HepG2 (cell line): ENCODE measurements around the gene RAC2. TPM values are rescaled to one million over a fixed set of nuclear protein-coding genes. Genes with fewer than 3 reads are reported as not detected.

Source experiments
- ATAC-seq: fragments of 200-7000 bp; cut with Tn5 transposase; 3 replicates; pipeline ENCODE4 v1.9.1; 2020; ENCODE audit warnings: mild to moderate bottlenecking, moderate library complexity
- BruUV-seq: library from RNA; stranded (reverse); fragments of 400-500 nt; replicated peaks from 2 replicates; lab custom pipeline; 2021; lab: Mats Ljungman, UMichigan
- CTCF ChIA-PET: fragments of 300-600 bp; formaldehyde crosslinking; extraction: SDS; loops from one replicate; lab custom pipeline; 2021; ENCODE audit warnings: low total read pairs, inconsistent platforms, low intra/inter-chr PET ratio; lab: Yijun Ruan, JAX
- POLR2A ChIA-PET: fragments of 350-600 bp; sonication (Branson Sonifier 250); formaldehyde crosslinking; loops from one replicate; lab custom pipeline; 2020; ENCODE audit warnings: antibody characterized with exemption, inconsistent platforms; lab: Yijun Ruan, JAX
- DNase-seq: peaks from one replicate; pipeline ENCODE4 v3.0.0-alpha.2; 2015; ENCODE audit warnings: low spot score
- FAIRE-seq: peaks from 3 replicates; lab custom pipeline; 2011; peaks lifted over from hg19 to GRCh38; lab: Jason Lieb, UNC
- H2AFZ ChIP-seq: one replicate; pipeline ENCODE4 v1.6.1; 2011; ENCODE audit warnings: low read length, inconsistent platforms
- H3K27ac ChIP-seq: fragments of 300-600 bp; 3 replicates; pipeline ENCODE4 v1.8.0; 2011; ENCODE audit warnings: mixed run types, mild to moderate bottlenecking, mixed read lengths, low read length, inconsistent platforms; ENCODE audit not compliant: insufficient read depth; ENCODE audit errors: extremely low read length
- H3K27me3 ChIP-seq, 2 experiments: fragments of 200-600 bp in 1 of 2; 2 replicates in 1 of 2; 3 replicates in 1 of 2; pipeline versions ENCODE4 v1.6.0 to v1.8.0; 2011; ENCODE audit warnings: low read length in 2 of 2, mild to moderate bottlenecking in 2 of 2, moderate library complexity in 2 of 2, inconsistent platforms in 1 of 2; ENCODE audit not compliant: insufficient read depth in 2 of 2, control insufficient read depth in 1 of 2
- H3K36me3 ChIP-seq, 2 experiments: fragments of 200-600 bp in 1 of 2; replicated peaks in 1 of 2; 2 replicates in 1 of 2; 3 replicates in 1 of 2; pipeline versions ENCODE4 v1.5.1 to v1.8.0; 2011; ENCODE audit warnings: low read length in 2 of 2, inconsistent platforms in 1 of 2; ENCODE audit not compliant: insufficient read depth in 2 of 2, control insufficient read depth in 1 of 2
- H3K4me1 ChIP-seq: 2 replicates; pipeline ENCODE4 v1.5.1; 2012; ENCODE audit warnings: low read length, inconsistent platforms; ENCODE audit not compliant: insufficient read depth
- H3K4me2 ChIP-seq: 2 replicates; pipeline ENCODE4 v1.6.0; 2011; ENCODE audit warnings: low read depth, low read length, inconsistent platforms
- H3K4me3 ChIP-seq, 3 experiments: fragments of 200-600 bp in 1 of 3; sonication (generic), shearing (Covaris generic) in 1 of 3; replicated peaks in 1 of 3; 2 replicates each; pipeline ENCODE4 v1.5.1; 2011 to 2016; ENCODE audit warnings: low read length in 3 of 3, inconsistent platforms in 2 of 3, low read depth in 2 of 3, mild to moderate bottlenecking in 2 of 3, control low read depth in 1 of 3, mixed read lengths in 1 of 3; ENCODE audit not compliant: insufficient read depth in 1 of 3
- H3K79me2 ChIP-seq: one replicate; pipeline ENCODE4 v1.6.1; 2011; ENCODE audit warnings: low read length, inconsistent platforms; ENCODE audit not compliant: insufficient read depth
- H3K9ac ChIP-seq: 2 replicates; pipeline ENCODE4 v1.6.0; 2011; ENCODE audit warnings: mild to moderate bottlenecking, low read depth, low read length, inconsistent platforms; ENCODE audit not compliant: insufficient read depth
- H3K9me3 ChIP-seq: 2 replicates; pipeline ENCODE4 v1.5.1; 2012; ENCODE audit warnings: mild to moderate bottlenecking, low read length
- H4K20me1 ChIP-seq: 2 replicates; pipeline ENCODE4 v1.6.0; 2011; ENCODE audit warnings: inconsistent platforms, mild to moderate bottlenecking, low read length, moderate library complexity; ENCODE audit not compliant: insufficient read depth
- GABPA ChIP-seq, 2 experiments: IDR thresholded peaks; 2 replicates each; pipeline ENCODE4 v1.6.1; 2011 to 2016; ENCODE audit warnings: low read depth in 2 of 2, low read length in 1 of 2, missing biosample characterization in 1 of 2, missing genetic modification characterization in 1 of 2
- KAT2B ChIP-seq: fragments of 150-350 bp; IDR thresholded peaks from 2 replicates; pipeline ENCODE4 v1.6.1; 2014; ENCODE audit warnings: low read depth, low read length, borderline replicate concordance
- KAT7 ChIP-seq: IDR thresholded peaks from 2 replicates; pipeline ENCODE4 v1.6.1; 2018; ENCODE audit warnings: borderline replicate concordance, missing compliant biosample characterization
- LBX2 ChIP-seq: sonication (generic); formaldehyde crosslinking; IDR thresholded peaks from 2 replicates; pipeline ENCODE4 v1.5.0; 2020; ENCODE audit warnings: missing genetic modification reagents, mild to moderate bottlenecking, borderline replicate concordance
- RBAK ChIP-seq: sonication (generic); formaldehyde crosslinking; IDR thresholded peaks from 2 replicates; pipeline ENCODE4 v1.5.1; 2020; ENCODE audit warnings: mild to moderate bottlenecking, missing genetic modification reagents
- ZNF446 ChIP-seq: sonication (generic); formaldehyde crosslinking; IDR thresholded peaks from 2 replicates; pipeline ENCODE4 v1.5.0; 2020; ENCODE audit warnings: mild to moderate bottlenecking, missing genetic modification reagents
- ZNF746 ChIP-seq: sonication (generic); formaldehyde crosslinking; IDR thresholded peaks from 2 replicates; pipeline ENCODE4 v1.8.0; 2022; ENCODE audit warnings: mild to moderate bottlenecking, missing genetic modification reagents
- WGBS: methylation state at CpG from one replicate; pipeline ENCODE4 v1.1.6; 2017; ENCODE audit warnings: low lambda C conversion rate; 5-methylcytosine and 5-hydroxymethylcytosine counted together
- in situ Hi-C: cut with HindIII; loops from 2 replicates; pipeline ENCODE4 v1.10.0; 2017; ENCODE audit warnings: low pct_unique_long_range_greater_than_20kb; ENCODE audit not compliant: extremely low pct_ligation_motif_present
- intact Hi-C: fragments of 100-400 bp; cut with micrococcal nuclease; formaldehyde crosslinking; loops from one replicate; pipeline ENCODE4 v1.10.0; 2022; ENCODE audit not compliant: unreplicated experiment
- polyA plus RNA-seq, 8 experiments: library from polyadenylated mRNA; depleted of rRNA in 3 of 8; stranded (reverse) in 7 of 8; unstranded in 1 of 8; fragments of >200 nt; fragmentation: Illumina TruSeq in 4 of 8; extraction: Trizol in 4 of 8; gene quantifications; 2 replicates each; pipeline versions ENCODE4 v1.2.1 to v1.2.3, GENCODE V29; 2011 to 2016; ENCODE audit warnings: low read depth in 4 of 8, missing spikeins in 1 of 8, mixed read lengths in 1 of 8; ENCODE audit not compliant: insufficient read depth in 1 of 8
- total RNA-seq, 5 experiments: library from RNA; depleted of rRNA; stranded (reverse); fragments of >200 nt; fragmentation: Illumina TruSeq; extraction: Trizol; gene quantifications; 2 replicates each; pipeline ENCODE4 v1.2.3, GENCODE V29; 2016; ENCODE audit warnings: low read depth in 1 of 5

The RAC2 gene
- total and polyA plus RNA-seq, 2 of the 13 experiments (the other 11 are each of a cell fraction or from before 2014, with no cell fraction given) = 0.73 TPM; not detected in 1

GRCh38 chr22:37176464-37177061 lies 67.5 kb downstream of the RAC2 start:
- WGBS = 52% methylated on average over 15 of the region's 23 CpGs
- no peaks in the 10 kb centered on the region for H3K36me3 ChIP-seq
- ChIA-PET CTCF (no interaction called here), POLR2A (no interaction called here)
- peaks cover 4 to 39% of the 10 kb centered on the region in 2 experiments for H3K27me3 ChIP-seq
- no peaks in the 10 kb centered on the region for H3K9me3 ChIP-seq
- FAIRE-seq (no peak), ATAC-seq (no peak), DNase-seq (no peak)
- H3K4me2 ChIP-seq = no peak overlapping the region
- intact Hi-C loops (no loop called here), in situ Hi-C loops (no loop called here)
- no peak overlapping the region for H3K27ac ChIP-seq
- TF ChIP-seq RBAK (CRISPR knock-in tag) = no peak
- no peak for TF ChIP-seq KAT2B
- no peak for TF ChIP-seq LBX2 (CRISPR knock-in tag)
- no peak for TF ChIP-seq GABPA (IDR thresholded peaks at IDR 0.05; ENCODE audit: low read depth, low read length)
- no peak for TF ChIP-seq GABPA (CRISPR knock-in tag; IDR thresholded peaks at IDR 0.05; ENCODE audit: low read depth)
- no peak for TF ChIP-seq ZNF446 (CRISPR knock-in tag)
- BruUV-seq = no TSS peak
- H2AFZ ChIP-seq = no peak overlapping the region
- H3K9ac ChIP-seq = no peak overlapping the region
- no peaks in the 10 kb centered on the region for H3K79me2 ChIP-seq
- peaks cover 36% of the 10 kb centered on the region for H3K4me1 ChIP-seq
- H3K4me3 ChIP-seq = no peak overlapping the region
- no peaks in the 10 kb centered on the region for H4K20me1 ChIP-seq

- H2AFZ ChIP-seq = no peak overlapping the region
- no peaks in the 10 kb centered on the region for H4K20me1 ChIP-seq
- DNase-seq = no peak
- ATAC-seq = no peak
- TF ChIP-seq KAT7 (CRISPR knock-in tag) = no peak
- TF ChIP-seq ZNF746 (CRISPR knock-in tag) = no peak
- TF ChIP-seq, all 625 proteins: peak for 0
- Histone ChIP-seq H3K4me3 (no peak overlapping the region), H3K27ac (no peak overlapping the region), H3K79me2 (no peaks in the 10 kb centered on the region), H3K27me3 (peaks cover 4 to 39% of the 10 kb centered on the region in 2 experiments), H3K4me2 (no peak overlapping the region), H3K9ac (no peak overlapping the region), H3K9me3 (no peaks in the 10 kb centered on the region), H3K4me1 (peaks cover 36% of the 10 kb centered on the region), H3K36me3 (no peaks in the 10 kb centered on the region)
- WGBS = 43% methylated on average over 14 of the region's 18 CpGs
- CTCF ChIA-PET = no interaction called here
- intact Hi-C loops (no loop called here), in situ Hi-C loops (no loop called here)
- POLR2A ChIA-PET = interaction anchor here (1.0 kb wide), 1 partner anchor 24 kb away, joined by 4 read pairs; no protein-coding TSS in a partner anchor
- no peak for FAIRE-seq
- BruUV-seq = no TSS peak
Measured at GRCh38 chr22:37175414-37176281, 68.4 kb downstream of the RAC2 start.
